Stimulated activated CD4-positive, alpha-beta T cell treated with anti-CD3 and anti-CD28 coated beads, Interleukin-2, amount 100 ng/mL, for 24 hours (primary cell): ENCODE results near the gene ZBTB40.

ENCODE experiments used
- DNase-seq, 2 donors: peaks; one replicate each; pipeline ENCODE4 v3.0.0-alpha.2; 2020

The ZBTB40 gene

DNA sequence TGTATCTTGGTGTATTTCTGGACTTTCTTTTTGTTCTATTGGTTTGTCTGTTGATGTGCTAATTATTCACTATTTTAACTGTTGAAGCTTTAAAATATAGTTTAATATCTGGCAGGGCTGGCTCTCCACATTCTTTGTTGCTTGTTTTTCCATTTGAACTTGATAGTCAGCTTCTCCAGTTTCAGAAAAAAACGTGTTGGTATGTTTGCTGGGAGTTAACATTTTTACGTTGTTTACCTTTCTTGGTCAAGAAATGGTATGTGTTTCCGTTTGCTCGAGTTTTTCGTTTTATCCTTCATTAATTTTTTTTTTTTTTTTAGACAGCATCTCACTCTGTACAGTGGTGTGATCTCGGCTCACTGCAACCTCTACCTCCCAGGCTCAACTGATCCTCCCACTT lies 16.9 kb upstream of the ZBTB40 start:
- no peak for DNase-seq

DNA sequence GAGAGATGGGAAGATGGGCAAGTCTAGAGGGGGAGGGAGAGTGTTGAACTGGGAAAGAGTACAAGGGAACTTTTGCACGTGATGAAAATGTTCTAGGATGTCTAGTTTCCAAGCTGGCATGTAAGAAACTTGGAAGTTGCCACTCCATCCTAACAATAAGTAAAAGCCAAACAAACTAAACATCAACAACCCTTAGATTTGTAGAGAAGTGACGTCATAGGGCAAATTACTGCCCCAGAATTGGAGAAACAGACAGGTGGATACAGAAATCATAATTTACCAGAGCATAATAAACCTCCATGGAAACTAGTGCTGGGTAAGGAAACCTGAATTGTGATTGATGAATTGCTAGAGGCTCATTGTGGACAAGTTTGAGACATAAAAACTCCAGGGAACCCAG lies 14.7 kb upstream of the ZBTB40 start:
- DNase-seq: no peak

DNA sequence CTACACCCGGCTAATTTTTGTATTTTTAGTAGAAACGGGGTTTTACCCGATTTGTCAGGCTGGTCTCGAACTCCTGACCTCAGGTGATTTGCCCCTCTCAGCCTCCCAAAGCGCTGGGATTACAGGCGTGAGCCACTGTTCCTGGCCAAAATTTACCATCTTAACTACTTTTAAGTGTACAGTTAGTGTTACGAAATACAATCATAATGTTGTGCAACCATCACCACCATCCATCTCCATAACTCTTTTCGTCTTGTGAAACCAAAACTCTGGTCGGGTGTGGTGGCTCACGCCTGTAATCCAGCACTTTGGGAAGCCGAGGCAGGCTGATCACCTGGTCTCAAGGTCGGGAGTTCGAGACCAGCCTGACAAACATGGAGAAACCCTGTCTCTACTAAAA lies 14.1 kb upstream of the ZBTB40 start:
- DNase-seq: no peak

DNA sequence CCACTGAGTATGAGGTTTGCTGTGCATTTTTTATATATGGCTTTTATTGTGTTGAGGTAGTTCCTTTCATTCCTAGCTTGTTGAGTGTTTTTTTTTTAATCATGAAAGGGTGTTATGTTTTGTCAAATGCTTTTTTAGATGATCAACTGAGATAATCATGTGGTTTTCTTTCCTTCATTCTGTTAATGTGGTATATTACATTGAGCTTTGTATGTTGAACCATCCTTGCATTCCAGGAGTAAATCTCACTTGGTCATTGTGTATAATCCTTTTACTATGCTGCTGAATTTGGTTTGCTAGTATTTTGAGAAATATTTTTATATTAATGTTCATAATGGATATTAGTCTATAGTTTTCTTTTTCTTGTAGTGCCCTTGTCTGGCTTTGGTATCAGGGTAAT lies 11.1 kb upstream of the ZBTB40 start:
- no peak for DNase-seq

DNA sequence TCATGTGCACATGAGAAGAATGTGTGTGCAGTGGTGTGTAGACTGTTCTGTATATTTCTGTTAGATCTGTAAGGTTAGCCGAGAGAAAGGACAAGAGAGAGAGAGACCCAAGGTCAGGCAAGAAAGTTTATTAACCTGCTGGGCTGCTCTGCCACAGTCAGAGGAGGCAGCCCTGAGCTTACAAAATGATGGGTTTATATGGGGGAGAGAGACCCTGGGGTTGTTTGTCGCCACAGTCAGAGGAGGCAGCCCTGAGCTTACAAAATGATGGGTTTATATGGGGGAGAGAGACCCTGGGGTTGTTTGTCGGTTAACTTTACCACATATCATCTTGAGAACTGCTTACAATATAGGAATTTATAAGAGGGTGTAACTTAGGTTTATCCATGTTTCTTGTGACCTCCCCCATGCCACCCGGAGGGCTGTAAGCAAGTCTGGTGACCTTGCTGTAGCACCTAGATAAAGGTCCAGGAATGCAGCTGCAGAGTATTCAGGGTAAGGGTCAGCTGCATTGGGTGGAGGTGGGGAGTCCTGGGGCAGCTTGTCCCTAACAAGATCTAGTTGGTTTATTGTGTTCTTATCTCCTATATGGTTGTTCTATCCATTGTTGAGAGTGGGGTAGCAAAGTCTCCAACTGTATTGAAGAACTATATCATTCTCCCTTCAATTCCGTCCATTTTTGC lies 9.3 kb upstream of the ZBTB40 start:
- DNase-seq: no peak

DNA sequence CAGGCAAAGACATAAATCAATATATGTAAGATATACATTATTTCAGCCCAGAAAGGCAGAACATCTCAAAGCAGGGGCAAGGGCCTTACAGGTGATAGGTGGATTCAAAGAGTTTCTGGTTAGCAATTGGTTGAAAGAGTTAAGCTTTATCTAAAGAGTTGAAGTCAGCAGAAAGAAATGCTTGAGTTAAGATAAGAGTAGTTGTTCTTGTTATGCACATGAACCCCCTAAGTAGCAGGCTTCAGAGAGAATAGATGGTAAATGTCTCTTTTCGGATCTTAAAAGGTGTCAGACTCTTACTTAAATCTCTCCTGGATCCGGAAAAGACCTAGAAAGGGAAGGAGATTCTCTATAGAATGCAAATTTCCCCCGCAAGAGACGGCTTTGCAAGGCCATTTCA lies 8.3 kb upstream of the ZBTB40 start:
- DNase-seq: no peak

DNA sequence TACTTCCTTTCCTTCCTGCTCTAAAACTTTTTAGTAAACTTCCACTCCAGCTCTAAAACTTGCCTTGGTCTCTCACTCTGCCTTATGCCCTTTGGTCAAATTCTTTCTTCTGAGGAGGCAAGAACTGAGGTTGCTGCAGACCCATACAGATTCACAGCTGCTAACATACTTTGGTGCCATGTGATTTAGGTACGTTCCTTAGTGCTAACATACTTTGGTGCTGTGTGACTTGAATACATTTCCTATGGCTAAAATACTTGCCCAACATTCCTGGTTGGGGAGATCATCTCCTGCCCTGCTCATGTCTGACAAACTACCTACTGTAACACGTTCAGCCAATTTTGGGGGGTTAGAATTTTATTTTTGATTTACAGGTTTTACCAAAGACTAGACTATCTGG lies 6.8 kb upstream of the ZBTB40 start:
- DNase-seq: no peak

DNA sequence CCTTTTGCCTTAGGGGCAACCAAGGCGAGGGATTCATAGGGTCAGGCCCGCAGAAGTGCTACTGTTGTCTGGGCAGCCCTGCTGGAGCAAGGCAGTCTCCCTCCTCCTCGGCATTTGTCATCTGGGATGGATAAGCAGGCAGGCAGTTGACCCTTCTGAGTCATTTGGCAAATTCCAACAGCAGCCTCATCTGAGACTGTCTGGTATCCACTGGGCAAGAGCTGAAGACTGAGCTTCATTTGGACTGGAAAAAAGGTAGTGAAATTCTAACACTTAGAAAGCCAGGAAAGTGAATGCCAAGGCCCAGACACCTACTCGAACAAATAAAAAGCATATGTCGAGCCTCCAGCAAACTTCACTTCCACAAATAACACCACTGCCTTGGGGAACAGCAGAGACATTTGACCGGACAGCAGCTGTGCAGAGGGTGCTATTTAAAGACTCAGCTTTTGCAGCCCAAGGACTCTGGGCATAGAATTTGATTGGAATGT lies 4.0 kb upstream of the ZBTB40 start:
- no peak for DNase-seq

DNA sequence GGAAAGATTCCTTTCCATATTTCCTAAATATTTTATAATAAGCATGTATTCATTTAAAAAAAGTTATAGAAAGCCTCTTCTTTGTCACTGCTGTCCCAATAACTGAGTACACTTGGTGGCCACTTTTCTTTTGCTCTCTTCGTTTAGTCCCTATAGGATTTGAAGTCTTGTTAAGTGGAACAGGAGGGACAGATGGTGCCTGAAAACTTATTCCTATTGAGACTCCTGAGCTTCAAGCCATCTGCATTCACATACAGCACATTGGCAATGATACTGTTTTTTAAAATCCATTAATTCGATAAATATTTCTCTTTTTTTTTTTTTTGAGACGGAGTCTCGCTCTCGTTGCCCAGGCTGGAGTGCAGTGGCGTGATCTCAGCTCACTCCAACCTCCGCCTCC lies 2.0 kb upstream of the ZBTB40 start:
- no peak for DNase-seq

DNA sequence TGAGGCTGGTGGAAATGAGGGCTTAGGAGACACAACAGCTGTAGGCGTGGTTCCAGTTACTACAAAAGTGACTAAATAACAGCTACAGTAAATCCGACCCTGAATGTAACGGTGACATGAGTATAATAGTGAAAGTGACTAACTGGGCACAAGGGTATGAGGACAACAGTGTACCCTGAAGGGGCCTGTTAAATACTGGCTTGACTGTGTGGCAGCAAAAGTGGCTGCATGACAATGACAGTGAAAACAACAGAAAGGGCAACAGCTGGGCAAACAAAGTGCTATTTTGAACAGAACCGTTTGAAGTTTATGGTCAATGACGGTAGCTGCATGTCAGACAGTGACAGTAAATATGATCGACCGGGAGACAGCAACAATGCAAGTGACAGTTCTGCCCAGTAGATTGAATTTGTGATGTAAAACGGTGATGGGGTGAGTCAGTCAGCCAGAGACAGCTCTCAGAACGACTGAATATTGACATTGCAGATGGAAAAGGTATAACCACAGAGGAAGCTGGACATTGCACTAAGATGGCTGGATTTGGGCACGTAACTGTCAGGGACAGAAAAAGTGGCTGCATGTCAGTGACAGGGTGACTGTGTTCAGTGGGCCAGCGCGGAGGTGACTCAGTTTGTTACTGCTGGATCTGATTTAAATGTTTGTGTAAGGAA lies 1.2 kb upstream of the ZBTB40 start:
- no peak for DNase-seq

DNA sequence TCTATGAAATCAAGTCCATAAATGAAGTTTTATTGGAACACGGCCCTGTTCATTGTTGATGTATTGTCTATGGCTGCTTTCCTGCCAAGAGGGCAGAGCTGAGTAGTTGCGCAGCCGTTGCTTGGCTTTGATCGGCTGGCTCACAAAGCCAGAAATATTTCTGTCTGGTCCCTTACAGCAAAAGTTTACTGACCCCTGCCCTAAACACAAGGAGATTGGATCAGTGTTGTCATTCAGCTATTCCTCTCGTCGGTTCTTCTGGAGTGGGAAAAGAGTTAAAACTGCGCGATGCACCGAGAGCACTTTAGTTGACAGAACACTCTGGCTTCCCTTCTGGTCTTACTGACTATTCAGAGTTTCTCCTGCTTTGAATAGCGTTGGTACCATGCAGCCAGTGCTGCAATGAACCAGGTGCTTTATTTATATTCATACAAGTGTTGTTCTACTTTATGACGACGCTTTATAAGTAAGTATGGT lies 868 bp downstream of the ZBTB40 start:
- peak in 1 of 2 donors; percentile 10 for DNase-seq

DNA sequence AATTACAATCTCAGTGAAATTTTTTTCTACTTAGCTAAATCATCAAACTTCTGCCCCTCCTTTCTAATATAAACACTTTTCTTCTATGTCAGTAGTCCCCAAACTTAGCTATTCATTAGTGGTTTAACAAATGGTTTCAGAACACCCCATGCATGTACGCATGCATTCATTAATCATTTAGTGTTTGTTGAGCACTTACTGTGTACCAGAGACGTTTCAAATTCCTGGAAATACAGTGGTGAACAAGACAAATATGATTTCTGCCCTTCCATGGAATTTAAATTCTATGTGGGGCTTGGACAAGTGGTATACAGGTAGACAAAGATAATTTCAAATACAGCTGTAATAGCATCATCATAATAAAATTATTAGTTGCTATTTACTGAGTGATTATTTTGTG lies 1.5 kb downstream of the ZBTB40 start:
- no peak for DNase-seq

DNA sequence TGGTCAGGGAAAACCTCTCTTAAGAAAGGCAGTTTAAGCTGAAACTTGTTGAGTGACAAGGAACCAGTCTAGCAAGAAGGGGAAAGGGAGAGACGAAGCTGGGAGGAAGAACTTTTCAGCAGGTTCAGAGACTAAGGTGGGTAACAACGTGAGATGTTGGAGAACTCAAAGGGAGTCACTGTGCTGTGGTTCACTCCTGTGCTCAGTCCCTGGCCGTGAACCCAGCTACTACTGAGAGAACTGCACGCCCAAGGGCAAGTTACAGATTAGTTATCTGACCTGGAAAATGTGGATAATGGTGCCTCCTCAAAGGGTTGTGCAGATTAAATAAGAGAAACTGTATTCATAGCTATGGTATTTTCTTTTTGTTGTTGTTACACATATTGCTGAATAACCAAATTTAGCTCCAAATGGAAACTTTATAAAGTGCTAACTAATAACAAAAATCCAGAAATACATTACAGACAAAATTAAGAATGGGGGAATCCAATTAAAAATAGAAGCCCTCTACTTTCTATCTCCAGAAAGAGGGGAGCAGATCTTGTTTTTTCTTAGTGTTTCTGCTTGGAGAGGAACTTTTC lies 2.9 kb downstream of the ZBTB40 start:
- no peak for DNase-seq

DNA sequence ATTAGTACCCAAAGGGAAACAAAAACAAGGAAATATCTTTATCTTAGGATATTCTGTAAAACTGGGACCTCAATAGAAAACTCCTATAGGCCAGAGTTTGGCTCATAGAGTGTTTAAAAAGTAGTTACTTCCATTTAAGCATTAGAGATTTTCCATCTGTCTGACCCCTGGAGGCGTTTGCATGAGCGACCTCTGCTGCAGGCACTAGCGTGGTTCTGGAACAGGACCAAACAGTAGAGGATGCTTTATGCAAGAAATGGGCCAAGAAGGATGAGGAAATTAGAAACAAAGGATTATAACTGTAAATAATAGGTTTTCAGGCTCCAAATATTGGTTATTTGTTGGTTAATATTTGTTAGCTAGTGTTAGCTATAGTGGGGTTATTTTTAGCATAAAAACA lies 5.7 kb downstream of the ZBTB40 start:
- DNase-seq: no peak

DNA sequence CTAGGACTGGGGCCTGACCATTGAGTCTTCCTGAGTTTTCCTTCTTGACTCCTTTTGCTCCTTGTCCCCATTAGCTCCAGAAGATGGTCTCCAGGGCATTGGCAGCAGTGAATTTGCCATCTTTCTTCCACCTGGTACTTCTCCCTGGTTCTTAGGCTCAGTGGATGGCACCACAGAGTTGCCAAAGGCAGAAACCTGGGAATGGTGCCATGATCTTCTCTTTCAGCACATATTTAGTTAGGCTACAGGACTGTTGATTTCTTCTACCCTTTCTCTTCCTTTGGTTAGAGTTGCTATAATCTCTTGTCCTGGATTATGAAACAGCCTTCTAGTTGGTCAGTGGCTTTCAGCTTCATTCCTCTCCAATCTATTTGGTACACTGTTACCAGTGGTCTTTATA lies 6.2 kb downstream of the ZBTB40 start:
- DNase-seq: no peak

DNA sequence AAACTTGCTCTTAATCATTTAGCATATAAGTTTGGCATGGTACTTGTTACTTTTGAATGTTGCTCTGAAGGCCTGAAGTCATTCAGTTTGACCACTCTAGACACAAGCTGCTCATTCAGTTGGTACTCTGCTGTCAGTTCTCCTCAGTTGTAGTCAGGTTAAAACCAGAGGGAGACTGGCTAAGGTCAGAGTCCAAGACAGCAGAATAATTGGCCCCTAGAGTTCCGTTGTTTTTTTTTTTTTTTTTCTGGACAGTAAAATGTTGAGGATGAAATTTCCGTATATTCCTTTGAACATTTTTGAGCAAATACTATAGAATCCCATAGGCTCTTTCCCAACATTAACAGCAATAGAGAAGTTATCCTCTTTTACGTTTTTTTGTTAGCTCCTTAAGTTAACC lies 9.4 kb downstream of the ZBTB40 start:
- no peak for DNase-seq

DNA sequence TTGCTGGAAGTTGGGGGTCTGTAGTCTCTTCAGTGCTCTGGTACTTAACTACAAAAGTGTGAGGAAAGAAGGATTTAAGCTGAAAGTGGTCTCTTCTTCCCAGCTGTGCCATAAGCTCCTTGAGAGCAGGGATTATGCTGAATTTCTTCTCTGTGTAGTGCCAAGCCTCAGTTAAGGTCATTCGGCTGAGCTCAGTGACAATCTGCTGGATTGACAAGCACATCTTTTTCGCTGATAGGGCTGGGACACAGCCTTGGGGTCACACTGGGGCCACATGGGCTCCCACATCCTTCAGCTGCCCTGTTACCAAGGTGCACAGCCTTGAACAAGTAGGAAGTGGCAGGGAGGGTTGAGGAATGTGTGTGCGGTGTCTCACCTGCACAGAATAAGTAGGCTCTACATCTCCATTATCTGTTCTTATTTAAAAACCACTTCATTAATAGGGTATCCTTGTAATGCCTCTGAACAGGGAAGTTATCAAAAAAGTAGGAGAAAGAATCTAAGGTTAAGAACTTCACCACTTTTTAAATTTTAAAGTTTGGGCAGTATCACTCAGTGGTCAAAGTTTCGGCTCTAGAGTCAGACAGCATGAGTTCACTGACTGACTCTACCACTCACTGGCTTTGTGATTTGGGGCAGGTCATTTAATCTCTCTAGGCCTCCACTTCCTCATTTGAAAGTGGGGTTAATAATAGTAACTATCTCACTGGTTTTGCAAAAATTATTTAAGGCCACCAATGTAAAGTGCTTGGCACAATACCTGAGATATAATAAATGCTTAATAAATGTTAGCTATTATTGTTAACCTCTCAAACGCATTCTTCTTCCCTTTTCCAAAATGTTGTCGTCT lies 10.3 kb downstream of the ZBTB40 start:
- DNase-seq: no peak

DNA sequence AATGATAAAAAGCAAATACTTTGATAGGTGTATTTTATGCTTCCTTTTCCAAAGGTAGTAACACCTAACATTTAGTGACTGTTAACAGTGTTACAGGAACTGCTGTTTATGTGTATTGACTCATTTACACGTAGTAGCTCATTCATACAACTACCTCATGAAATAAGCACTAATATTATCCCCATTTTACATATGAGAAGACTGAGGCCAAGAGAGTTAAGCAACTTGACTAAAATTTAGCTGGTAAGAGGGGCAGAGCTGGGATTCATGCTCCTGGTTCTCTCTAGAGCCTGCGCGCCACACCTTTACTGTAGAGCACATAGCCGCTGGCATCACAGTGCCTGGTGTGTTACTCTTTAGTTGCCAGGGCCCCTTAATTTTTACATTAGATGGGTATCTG lies 11.3 kb downstream of the ZBTB40 start:
- no peak for DNase-seq

DNA sequence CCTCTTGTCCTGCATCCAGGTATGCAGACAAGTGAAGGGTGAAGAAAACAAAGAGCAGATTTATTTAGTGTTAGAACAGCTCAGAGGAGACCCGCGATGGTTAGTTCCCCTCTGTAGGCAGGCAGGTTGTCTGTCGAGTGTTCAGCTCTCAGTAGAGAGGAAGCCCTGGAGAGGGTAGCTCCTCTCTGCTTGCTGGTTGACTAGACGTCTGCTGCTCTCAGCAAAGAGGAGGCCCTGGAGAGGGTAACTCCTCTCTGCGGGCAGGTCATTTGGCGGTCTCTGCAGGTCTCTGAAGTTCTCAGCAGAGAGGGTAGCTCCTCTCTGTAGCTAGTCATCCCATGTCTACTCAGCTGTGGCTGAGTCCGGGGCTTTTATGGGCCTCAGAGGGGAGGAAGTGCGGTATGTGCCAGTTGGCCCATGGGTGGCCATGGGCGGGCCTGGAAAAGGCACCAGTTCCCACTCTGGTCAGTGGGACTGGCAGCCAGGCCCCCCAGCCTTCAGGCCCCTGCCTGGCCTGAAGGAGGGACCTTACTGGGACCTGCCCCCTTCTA lies 13.4 kb downstream of the ZBTB40 start:
- DNase-seq: no peak

DNA sequence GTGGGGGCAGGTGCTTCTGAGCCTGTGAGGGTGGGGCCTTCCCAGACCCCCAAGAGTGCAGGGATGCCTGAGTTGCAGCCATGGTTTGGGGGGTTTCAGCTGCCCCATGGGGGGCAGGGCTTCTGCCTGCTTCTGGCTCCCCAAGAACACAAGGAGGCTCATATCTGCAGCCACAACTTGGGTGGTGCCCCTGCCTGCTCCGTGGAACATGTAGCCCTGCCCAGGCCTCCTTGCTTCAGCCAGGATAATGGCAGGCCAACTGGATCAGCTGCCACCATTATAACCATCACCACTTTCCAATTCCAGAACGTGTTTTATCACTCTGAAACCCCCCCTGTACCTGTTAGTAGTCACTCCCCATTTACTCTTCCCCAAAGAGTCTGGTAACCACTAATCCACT lies 14.0 kb downstream of the ZBTB40 start:
- DNase-seq: no peak

DNA sequence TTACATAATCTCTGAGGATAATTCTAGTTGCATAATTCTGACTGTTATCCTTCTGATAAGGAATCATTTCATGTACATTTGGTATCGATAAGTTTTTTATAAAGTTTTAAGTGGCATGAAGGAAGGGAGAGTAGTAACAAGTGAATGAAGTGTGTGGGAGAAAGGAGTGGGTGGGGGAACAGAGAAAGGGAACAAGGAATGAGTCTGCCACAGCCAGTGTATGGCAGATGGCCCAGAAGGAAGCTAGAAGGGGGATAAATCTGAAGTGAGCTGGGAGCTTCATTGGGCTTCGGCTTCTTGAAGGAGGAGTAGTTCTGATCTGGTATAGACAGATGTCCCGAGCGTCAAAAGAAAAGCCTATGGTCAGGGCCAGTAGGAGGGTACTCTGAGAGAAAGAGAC lies 18.6 kb downstream of the ZBTB40 start:
- no peak for DNase-seq

DNA sequence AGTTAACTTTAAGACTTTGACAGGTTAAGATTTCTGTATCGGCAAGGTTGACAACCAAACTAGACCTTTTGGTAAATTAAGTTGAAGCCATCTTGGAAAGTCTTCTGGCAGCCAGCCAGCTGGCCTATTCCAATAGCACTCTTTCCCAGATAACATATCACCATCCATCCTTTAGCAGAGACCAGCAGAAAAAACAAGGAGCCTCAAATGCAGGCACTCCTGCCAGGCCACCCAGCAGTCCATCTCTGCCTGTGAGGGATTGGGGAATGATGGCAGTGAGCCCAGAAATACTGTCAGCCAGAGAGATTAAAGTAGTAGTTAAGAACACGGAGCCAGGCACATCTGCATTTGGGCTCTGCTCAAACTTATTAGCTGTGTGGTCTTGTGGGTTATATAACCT lies 19.4 kb downstream of the ZBTB40 start:
- DNase-seq: no peak

DNA sequence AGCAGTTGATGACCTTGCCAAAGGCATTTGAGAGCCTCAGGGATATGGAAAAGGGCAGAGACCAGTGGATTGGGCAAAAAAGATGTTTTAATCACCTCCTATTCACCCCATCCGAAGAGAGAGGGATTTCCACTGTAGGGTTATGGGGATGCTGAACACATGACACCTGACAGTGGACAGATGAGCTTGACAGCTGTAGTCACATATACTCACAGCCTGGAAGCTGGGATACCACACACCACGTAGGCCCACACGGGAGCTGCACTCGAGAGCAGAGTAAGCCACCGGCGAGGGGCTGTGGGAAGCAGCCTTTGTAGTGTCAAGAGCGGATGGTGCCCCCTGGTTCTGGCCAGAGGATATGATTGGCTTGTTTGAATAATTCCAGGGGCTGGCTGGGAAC lies 20.0 kb downstream of the ZBTB40 start:
- DNase-seq: no peak
